HG03066 (cell line): ENCODE data around the gene RC3H1.
"Not testable (repeated sequence)": the region's sequence is repeated elsewhere in the genome, so short reads cannot be mapped to it uniquely, and the experiment has no call there.

Experiments
- ATAC-seq: cut with Tn5 transposase; IDR thresholded peaks from one replicate; pipeline ENCODE4 v1.9.1; 2021; ENCODE audit warnings: low read depth; ENCODE audit not compliant: unreplicated experiment

Gene RC3H1, protein sequence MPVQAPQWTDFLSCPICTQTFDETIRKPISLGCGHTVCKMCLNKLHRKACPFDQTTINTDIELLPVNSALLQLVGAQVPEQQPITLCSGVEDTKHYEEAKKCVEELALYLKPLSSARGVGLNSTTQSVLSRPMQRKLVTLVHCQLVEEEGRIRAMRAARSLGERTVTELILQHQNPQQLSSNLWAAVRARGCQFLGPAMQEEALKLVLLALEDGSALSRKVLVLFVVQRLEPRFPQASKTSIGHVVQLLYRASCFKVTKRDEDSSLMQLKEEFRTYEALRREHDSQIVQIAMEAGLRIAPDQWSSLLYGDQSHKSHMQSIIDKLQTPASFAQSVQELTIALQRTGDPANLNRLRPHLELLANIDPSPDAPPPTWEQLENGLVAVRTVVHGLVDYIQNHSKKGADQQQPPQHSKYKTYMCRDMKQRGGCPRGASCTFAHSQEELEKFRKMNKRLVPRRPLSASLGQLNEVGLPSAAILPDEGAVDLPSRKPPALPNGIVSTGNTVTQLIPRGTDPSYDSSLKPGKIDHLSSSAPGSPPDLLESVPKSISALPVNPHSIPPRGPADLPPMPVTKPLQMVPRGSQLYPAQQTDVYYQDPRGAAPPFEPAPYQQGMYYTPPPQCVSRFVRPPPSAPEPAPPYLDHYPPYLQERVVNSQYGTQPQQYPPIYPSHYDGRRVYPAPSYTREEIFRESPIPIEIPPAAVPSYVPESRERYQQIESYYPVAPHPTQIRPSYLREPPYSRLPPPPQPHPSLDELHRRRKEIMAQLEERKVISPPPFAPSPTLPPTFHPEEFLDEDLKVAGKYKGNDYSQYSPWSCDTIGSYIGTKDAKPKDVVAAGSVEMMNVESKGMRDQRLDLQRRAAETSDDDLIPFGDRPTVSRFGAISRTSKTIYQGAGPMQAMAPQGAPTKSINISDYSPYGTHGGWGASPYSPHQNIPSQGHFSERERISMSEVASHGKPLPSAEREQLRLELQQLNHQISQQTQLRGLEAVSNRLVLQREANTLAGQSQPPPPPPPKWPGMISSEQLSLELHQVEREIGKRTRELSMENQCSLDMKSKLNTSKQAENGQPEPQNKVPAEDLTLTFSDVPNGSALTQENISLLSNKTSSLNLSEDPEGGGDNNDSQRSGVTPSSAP

DNA sequence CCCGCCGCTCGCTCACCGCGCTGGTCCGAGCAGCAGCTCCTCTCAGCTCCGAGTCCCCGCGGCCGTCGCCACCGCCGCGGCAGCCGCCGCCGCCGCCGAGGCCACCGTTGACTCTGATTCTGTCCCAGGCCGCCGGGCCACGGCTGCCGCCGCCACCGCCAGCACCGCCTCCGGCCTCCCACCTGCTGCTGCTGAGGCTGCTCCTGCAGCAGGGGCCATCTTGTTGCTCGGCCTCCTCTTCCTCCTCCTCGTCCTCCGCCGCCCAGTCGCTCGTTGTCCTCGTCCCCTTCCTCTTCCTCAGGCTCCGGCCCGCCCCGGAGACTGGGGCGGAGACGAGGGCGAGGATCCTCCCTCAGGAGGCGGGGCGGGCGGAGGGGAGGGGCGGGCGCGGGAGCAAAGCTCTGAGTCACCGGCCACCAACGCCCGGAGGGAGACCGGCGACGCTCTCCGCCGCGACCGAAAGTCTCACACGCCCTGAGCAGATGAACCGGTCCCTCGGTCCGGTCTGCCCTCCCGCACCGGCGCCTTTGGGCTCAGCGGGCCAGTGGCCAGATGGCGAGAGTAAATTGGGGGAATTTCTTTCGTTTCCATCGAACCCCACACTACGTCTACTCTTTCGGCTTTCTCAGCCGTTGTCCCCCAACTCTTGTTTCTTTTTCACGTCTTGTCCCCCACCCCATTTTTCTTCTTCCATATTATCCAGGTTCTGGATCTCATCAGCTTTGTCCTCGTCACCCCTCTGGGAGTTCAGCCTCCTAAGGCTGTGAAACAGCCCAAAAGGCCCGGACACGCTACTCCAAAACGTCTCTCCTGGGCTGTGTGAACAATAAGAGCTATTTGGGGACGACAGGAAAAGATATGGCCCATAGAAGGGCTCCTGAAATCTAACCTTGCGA, at the start of gene RC3H1:
TSS of gene RC3H1 (minus strand) at position 278 of the 896 bp plus-strand sequence. CDS start 29,372 bp downstream, outside the sequence.
- ATAC-seq = peak; percentile 88

DNA sequence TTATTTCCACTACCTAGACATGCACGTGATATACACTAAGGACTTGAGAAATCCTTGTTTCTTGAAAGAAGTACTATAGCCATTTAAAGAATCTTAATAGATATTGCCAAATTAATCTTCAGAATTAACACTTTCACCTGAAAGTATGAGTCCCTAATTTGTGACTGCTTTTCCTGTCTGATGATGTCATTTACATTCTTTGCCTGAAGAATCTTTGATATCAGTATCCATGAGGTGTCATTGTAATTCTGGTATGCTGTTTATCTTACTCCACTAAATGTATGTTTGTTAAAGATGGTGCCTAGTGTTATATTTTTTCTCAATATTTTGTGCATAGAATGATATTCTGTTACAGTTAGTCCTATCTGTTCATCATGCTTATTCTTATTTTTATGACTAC, 48.5 kb upstream of the RC3H1 start:
- ATAC-seq = no peak

DNA sequence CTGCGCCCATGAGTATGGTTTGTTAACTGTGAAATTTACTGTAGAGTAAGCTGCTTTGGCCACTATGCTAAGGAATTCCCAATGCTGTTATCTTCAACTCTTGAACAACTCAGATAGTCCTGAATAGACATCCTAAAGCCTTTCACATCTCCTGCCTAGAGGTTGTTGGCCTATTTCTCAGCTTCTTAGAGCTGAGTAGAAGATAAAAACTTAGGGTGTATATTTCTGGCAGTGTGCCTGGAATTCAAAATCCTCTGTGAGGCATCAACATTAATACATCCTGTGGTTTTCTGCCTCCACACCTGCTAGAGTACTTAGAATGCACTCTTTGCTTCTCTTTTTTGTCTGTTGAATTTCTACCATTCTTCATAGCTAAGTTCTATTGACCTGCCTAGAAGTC, 45.8 kb upstream of the RC3H1 start:
- ATAC-seq = no peak

DNA sequence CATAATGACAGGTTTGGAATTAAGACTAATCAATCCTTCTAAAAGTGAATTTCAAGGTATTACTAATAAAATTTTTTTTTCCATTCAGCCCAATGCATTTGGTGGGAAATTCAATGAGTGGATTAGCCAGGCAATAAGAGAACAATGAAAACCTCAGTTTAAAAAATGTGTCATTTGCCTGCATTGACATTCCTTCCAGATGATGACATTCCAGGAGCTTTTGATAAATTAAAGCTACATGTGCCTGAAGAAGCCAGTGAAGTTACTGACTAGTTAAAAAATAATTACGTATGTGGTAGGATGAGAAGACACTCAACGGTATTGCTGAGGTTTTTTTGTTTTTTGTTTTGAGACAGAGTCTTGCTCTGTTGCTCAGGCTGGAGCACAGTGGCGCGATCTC, 37.9 kb upstream of the RC3H1 start:
- ATAC-seq = no peak

DNA sequence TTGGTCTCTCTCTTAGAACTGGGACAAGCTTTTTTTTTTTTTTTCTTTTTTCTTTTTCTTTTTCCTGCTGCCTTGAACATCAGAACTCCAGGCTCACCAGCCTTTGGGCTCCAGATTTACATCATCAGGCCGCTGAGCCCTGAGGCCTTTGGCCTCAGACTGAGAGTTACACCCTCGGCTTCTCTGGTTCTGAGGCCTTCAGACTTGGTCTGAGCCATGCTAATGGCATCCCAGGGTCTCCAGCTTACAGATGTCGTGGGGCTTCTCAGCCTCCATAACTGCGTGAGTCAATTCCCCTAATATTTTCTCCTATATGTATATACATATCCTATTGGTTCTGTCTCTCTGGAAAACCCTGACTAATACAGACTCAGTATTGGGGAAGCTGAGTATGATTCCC, 36.5 kb upstream of the RC3H1 start:
- ATAC-seq = no peak

DNA sequence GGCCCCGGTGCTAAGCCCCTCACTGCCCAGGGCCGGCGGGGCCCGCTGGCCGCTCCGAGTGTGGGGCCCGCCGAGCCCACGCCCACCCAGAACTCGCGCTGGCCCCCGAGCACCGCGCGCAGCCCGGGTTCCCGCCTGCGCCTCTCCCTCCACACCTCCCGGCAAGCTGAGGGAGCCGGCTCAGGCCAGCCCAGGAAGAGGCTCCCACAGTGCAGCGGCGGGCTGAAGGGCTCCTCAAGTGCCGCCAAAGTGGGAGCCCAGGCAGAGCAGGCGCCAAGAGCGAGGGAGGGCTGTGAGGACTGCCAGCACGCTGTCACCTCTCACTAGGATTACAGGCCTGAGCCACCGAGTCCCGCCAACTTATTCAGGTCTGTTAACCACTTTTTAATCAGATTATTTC, 34.5 kb upstream of the RC3H1 start:
- ATAC-seq = not testable (repeated sequence)

DNA sequence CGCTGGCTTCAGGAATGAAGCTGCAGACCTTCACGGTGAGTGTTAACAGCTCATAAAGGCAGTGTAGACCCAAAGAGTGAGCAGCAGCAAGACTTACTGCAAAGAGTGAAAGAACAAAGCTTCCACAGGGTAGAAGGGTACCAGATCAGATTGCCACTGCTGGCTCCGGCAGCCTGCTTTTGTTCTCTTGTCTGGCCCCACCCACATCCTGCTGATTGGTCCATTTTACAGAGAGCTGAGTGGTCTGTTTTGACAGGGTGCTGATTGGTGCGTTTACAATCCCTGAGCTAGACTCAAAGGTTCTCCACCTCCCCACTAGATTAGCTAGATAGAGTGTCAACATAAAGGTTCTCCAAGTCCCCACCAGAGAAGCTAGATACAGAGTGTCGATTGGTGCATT, 33.6 kb upstream of the RC3H1 start:
- ATAC-seq = not testable (repeated sequence)

DNA sequence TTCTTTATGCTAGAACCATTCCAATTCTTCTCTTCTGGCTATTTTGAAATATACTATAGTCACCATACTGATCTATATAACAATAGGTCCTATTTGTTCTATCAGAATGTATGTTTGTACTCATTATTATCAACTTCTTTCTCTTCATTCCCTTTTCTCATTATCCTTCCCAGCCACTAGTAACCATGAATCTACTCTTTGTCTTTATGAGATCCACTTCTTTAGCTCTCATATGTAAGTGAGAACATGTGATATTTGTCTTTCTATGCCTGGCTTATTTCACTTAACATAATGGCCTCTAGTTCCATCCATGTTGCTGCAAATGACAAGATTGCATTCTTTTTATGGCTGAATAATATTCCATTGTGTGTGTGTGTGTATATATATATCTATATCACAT, 31.7 kb upstream of the RC3H1 start:
- ATAC-seq = no peak

DNA sequence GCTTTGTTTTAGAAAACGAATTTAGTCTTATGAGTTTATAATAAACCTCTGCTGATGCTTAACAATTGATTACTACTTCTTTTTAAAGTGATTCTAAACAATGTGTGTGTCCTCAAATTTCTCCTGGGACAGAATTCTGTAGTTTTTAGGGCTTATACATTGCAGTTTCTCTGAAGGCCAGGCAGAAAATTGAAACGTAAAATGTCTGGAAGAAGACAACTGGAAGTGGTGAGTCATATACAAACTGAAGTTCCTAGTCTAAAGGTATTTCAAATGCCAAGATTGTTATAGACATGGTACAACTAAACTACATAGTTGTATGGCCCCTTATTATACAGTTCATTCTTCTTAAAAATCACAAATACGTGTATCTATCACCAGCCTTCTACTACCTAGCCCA, 30.5 kb upstream of the RC3H1 start:
- ATAC-seq = no peak

DNA sequence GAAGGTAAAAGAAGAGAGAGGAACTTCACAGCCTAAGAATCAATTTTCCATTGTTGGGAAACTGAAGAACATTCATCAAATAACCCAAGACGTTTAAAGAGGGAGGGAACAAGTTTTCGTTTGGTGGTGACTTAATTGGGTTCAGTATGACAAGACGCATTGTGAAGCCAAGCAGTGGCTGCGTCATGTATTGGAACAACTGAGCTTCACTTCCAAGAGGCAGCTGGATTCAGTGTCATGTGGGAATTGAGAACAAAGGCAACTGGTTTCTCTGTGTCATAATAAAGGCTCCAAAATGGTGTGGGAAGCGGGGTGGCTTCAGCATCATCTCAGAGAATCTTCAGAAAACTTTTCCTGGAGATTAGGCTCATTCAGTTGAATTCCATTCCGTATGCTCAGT, 29.8 kb upstream of the RC3H1 start:
- no peak for ATAC-seq

DNA sequence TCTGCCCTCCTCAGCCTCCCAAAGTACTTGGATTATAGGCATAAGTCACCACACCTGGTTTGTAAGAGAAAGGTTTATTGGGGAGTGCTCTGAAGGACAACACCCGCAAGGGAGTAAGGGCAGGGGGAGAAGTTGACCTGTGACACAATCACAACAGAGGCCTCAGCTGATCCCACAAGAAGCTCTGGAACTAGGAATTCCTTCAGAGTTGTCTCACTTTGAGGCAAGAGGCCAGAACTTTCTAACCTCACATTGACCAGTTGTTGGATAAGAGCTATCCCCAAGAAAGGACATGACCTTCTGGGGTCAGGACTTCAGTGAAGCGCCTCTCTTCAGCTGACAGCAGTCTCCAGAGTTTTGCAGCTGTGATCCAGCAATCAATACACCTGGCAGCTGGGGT, 27.4 kb upstream of the RC3H1 start:
- ATAC-seq = no peak

DNA sequence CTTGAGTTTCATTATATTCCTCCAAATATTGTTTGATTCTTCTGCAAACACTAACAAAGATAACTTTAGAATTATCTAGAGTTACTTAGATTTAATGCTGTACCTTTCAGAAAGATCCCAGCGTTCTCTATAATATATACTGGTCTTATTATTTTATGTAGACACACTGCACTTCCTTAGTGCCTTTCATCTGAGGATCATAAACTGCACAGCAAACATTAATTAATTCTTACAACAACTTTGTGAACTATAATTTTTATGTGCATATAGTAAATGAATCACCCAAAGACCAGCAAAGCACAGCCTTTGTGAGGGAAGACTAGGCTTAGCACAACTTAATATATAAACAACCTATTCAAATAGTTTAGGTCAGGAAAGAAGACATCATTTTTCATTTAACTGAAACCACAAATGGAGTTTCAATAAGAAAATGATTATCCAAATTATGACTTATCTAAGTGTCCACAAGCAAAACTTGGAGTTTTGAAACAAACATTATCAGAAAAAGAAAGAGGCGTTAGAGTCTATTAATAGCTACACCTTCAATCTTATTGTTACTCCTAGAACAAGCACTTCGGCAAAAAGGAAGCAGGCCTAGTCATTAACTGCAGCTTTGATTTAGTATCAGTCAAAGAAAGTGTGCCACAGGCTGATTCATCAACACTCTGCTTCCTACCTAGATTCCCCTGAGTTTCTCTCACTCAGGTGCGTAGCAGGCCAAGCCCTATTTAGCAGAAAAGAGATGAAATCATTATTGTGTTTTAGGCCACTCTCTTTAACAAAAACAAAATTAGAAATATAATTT, 22.5 kb upstream of the RC3H1 start:
- no peak for ATAC-seq

DNA sequence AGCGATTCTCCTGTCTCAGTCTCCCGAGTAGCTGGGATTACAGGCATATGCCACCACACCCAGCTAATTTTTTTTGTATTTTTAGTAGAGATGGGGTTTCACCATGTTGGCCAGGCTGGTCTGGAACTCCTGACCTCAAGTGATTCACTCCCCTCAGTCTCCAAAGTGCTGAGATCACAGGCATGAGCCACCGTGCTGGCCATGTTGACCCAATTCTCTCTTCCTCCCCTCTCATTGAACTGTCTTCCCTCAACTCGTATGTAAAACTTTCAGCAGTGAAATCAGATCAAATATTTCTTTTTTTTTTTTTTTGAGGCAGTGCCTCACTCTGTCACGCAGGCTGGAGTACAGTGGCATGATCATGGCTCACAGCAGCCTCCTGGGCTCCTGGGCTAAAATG, 20.4 kb upstream of the RC3H1 start:
- ATAC-seq = not testable (repeated sequence)

DNA sequence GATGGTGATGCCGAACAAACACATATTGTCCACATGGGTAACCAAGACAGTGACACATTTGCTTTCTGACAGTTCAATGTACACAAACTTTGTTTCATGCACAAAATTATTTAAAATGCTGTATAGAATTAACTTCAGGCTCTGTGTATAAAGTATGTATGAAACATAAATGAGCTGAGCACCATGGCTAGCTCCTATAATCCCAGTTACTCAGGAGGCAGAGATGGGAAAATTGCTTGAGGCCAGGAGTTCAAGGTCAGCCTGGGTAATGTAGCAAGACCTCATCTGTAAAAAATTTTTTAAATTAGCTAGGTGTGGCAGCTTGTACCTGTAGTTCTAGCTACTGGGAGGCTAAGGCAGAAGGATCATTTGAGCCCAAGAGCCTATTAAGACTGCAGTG, 19.2 kb upstream of the RC3H1 start:
- ATAC-seq = no peak

DNA sequence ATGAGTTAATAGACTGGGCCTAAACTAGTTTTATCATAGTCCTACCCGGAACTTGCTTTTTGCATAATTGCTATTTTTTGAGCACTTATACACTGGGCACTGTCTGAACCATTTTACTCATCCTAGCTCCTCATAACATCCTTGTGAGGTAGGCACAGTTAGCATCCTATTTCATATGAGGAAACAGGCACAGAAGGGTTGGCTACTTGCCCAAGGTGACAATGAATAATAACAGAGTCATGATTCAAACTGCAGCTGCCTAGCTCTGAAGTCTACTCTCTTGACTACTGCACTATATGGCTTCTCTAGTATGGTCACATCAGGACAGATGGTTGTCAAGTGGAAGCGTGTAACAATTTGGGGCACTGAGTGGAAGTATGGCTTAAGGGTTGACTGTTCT, 18.2 kb upstream of the RC3H1 start:
- no peak for ATAC-seq

DNA sequence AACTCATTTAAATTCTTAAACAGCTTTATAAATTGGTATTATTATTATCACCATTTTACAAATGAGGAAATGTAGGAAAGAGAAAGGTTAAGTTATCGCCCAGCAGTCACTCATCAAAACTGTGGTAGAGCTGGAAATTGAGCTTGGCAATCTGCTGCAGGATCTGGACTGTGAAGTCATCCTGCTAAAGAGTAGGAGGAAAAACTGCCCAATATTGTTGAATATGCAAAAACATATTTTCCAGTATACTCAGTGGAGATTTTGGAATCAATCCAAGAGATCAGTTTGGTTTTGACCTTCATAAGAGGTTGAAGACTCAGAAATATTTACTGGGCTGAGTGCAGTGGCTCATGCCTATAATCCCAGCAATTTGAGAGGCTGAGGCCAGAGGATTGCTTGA, 16.9 kb upstream of the RC3H1 start:
- no peak for ATAC-seq

DNA sequence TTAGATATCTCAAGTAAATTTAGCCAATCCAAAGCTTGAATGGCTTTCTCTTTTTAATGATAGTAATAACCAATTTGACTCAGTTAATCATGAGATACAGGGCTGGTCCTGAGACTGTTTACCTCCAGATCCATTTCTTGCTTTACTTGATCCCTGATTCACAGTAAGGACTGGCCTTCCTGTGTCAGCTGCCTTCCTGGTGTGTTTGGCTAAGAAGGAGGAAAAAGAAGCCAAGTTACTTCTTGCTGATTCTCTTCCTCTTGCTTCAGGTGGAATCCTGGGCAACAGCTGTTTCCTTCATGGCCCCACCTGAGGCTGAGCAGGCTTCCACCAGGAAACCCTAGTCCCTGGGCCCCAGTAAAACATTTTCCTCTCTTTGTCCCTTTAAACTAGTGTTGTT, 14.6 kb upstream of the RC3H1 start:
- ATAC-seq = no peak

DNA sequence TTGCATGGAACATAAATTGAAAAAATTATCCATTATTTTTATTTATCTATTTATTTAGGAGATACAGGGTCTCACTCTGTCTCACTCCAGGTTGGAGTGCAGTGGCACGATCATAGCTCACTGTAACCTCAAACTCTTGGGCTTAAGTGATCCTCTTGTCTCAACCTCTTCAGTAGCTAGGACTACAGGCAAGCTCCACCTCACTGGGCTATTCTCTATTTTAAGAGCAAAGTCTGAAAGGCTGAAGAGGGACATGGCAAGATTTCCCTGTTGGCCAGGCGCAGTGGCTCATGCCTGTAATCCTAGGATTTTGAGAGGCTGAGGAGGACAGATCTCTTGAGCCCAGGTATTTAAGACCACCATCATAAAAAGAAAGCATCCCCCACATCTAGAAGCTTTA, 14.0 kb upstream of the RC3H1 start:
- ATAC-seq = no peak

DNA sequence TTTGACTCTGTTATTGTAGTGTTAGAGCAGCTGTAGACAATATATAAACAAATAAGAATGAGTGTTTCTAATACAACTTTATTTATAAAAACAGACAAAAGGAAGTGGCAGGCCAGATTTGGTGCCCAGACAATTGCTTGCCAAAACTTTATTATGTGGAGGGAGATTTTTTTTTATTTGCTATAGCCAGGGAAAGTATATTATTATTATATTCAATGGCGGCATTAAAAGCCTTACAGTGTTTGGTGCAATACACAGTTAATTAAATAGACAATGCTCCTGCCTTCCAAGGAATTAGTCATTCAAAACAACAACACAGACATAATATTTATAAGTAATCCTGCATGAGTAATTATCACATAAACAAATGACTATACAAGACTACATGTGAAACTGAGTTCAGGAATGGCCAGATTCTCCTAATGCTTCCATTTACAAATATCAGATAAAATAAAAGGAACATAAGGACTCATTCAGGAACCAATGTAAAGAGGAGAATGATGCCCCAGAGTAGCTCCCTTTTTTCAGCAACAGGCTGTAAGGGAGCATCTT, 10.6 kb upstream of the RC3H1 start:
- no peak for ATAC-seq
